ENCODE data around the gene ANKAR.

GRCh38 chr2:189659734-189660133 is 14.7 kb upstream of the ANKAR start:
- TF ChIP-seq CTCF (conservative IDR thresholded peaks at IDR 0.05; ENCODE audit: low read depth in 2 of 2) (no peak), EZH2 (IDR thresholded peaks at IDR 0.05; ENCODE audit: low read depth, unreplicated experiment) (no peak), POLR2AphosphoS5 (IDR thresholded peaks at IDR 0.05; ENCODE audit: low read depth) (no peak), REST (IDR thresholded peaks at IDR 0.05; ENCODE audit: unreplicated experiment) (no peak), CREB1 (CRISPR knock-in tag; IDR thresholded peaks at IDR 0.05; ENCODE audit: low read depth) (no peak), STAT1 (IDR thresholded peaks at IDR 0.05; ENCODE audit: unreplicated experiment) (no peak), JUNB (IDR thresholded peaks at IDR 0.05; ENCODE audit: unreplicated experiment) (no peak), EZH2phosphoT487 (IDR thresholded peaks at IDR 0.05; ENCODE audit: unreplicated experiment) (no peak), ZNF114 (CRISPR knock-in tag; IDR thresholded peaks at IDR 0.05) (no peak)
